ENCODE results near the gene FMO4.

DNA sequence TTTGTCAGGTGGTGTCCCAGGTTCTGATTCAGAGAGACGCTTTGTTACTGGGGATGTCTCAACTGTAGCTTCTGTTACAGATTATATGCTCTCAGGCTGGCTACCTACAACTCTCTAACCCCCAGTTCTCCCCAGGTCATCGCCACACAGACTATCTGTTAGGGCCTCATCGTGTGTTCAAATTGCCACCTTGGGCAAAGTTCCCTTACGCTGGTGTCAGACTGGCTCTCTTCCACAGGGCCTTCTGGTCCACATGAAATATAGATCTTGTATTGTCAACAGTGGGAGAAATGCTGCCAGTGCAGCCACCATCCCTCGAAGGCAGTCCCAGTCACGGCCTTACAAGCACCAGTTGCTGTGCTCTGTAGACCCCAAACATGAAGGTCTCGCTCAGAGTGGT is 15.3 kb downstream of the FMO4 start:
- TF ChIP-seq EZH2 (IDR thresholded peaks at IDR 0.05) (no peak), POLR2AphosphoS5 (IDR thresholded peaks at IDR 0.05; ENCODE audit: borderline replicate concordance, low read depth, low read length) (no peak)
